HepG2 (cell line): ENCODE measurements around the gene FLYWCH1. TPM values are rescaled to one million over a fixed set of nuclear protein-coding genes. Genes with fewer than 3 reads are reported as not detected.

ENCODE experiments used
- CREB1 ChIP-seq, 2 experiments: fragments of 450-650 bp in 1 of 2; IDR thresholded peaks; 2 replicates each; pipeline ENCODE4 v1.6.1; 2016 to 2017; ENCODE audit warnings: control low read depth in 1 of 2, mild to moderate bottlenecking in 1 of 2, missing compliant biosample characterization in 1 of 2, missing genetic modification characterization in 1 of 2
- CREBL2 ChIP-seq: sonication (generic); formaldehyde crosslinking; IDR thresholded peaks from 2 replicates; pipeline ENCODE4 v1.8.1; 2023; ENCODE audit warnings: missing genetic modification reagents, mild to moderate bottlenecking, borderline replicate concordance
- CSRNP2 ChIP-seq: sonication (generic); formaldehyde crosslinking; conservative IDR thresholded peaks from 2 replicates; pipeline ENCODE4 v1.8.0; 2022; ENCODE audit warnings: low read depth, missing genetic modification reagents
- RORA ChIP-seq: sonication (generic); formaldehyde crosslinking; IDR thresholded peaks from 2 replicates; pipeline ENCODE4 v1.5.0; 2020; ENCODE audit warnings: mild to moderate bottlenecking, missing genetic modification reagents, moderate library complexity
- SAFB2 ChIP-seq: sonication (generic); formaldehyde crosslinking; IDR thresholded peaks from 2 replicates; pipeline ENCODE4 v1.5.1; 2020; ENCODE audit warnings: missing genetic modification reagents, low read depth, mild to moderate bottlenecking, borderline replicate concordance
- SP2 ChIP-seq: sonication (generic); formaldehyde crosslinking; IDR thresholded peaks from 2 replicates; pipeline ENCODE4 v1.5.1; 2020; ENCODE audit warnings: mild to moderate bottlenecking, missing genetic modification reagents
- THAP11 ChIP-seq: IDR thresholded peaks from 2 replicates; pipeline ENCODE4 v1.6.1; 2016; ENCODE audit warnings: missing biosample characterization, missing genetic modification reagents
- ZBTB26 ChIP-seq: IDR thresholded peaks from 2 replicates; pipeline ENCODE4 v1.6.1; 2016; ENCODE audit warnings: missing compliant biosample characterization, missing genetic modification reagents, borderline replicate concordance
- ZNF556 ChIP-seq: sonication (generic); formaldehyde crosslinking; IDR thresholded peaks from 2 replicates; pipeline ENCODE4 v1.4.0; 2020; ENCODE audit warnings: mild to moderate bottlenecking, missing genetic modification reagents, borderline replicate concordance
- ZNF557 ChIP-seq: sonication (generic); formaldehyde crosslinking; IDR thresholded peaks from 2 replicates; pipeline ENCODE4 v1.4.0; 2020; ENCODE audit warnings: missing genetic modification reagents
- polyA plus RNA-seq, 8 experiments: library from polyadenylated mRNA; depleted of rRNA in 3 of 8; stranded (reverse) in 7 of 8; unstranded in 1 of 8; fragments of >200 nt; fragmentation: Illumina TruSeq in 4 of 8; extraction: Trizol in 4 of 8; gene quantifications; 2 replicates each; pipeline versions ENCODE4 v1.2.1 to v1.2.3, GENCODE V29; 2011 to 2016; ENCODE audit warnings: low read depth in 4 of 8, missing spikeins in 1 of 8, mixed read lengths in 1 of 8; ENCODE audit not compliant: insufficient read depth in 1 of 8
- total RNA-seq, 5 experiments: library from RNA; depleted of rRNA; stranded (reverse); fragments of >200 nt; fragmentation: Illumina TruSeq; extraction: Trizol; gene quantifications; 2 replicates each; pipeline ENCODE4 v1.2.3, GENCODE V29; 2016; ENCODE audit warnings: low read depth in 1 of 5
- TF ChIP-seq, protein P1 (sequence below): sonication (generic); formaldehyde crosslinking; IDR thresholded peaks from 2 replicates; pipeline ENCODE4 v1.8.0; 2022; ENCODE audit warnings: mild to moderate bottlenecking, missing genetic modification reagents
- TF ChIP-seq, protein P2 (sequence below): IDR thresholded peaks from 2 replicates; pipeline ENCODE4 v1.6.1; 2016; ENCODE audit warnings: missing biosample characterization, missing genetic modification reagents, low read depth
- TF ChIP-seq, protein P3 (sequence below): sonication (generic); formaldehyde crosslinking; IDR thresholded peaks from 2 replicates; pipeline ENCODE4 v1.4.0; 2020; ENCODE audit warnings: missing genetic modification reagents, borderline replicate concordance
- TF ChIP-seq, protein P4 (sequence below): sonication (generic); formaldehyde crosslinking; IDR thresholded peaks from 2 replicates; pipeline ENCODE4 v1.5.1; 2020; ENCODE audit warnings: missing genetic modification reagents, mild to moderate bottlenecking, borderline replicate concordance
- TF ChIP-seq, protein P5 (sequence below): sonication (generic); formaldehyde crosslinking; IDR thresholded peaks from 2 replicates; pipeline ENCODE4 v1.5.0; 2020; ENCODE audit warnings: missing genetic modification reagents

FLYWCH1 gene
- total and polyA plus RNA-seq, 2 of the 13 experiments (the other 11 are each of a cell fraction or from before 2014, with no cell fraction given), result 7.3 to 12.4 TPM

DNA sequence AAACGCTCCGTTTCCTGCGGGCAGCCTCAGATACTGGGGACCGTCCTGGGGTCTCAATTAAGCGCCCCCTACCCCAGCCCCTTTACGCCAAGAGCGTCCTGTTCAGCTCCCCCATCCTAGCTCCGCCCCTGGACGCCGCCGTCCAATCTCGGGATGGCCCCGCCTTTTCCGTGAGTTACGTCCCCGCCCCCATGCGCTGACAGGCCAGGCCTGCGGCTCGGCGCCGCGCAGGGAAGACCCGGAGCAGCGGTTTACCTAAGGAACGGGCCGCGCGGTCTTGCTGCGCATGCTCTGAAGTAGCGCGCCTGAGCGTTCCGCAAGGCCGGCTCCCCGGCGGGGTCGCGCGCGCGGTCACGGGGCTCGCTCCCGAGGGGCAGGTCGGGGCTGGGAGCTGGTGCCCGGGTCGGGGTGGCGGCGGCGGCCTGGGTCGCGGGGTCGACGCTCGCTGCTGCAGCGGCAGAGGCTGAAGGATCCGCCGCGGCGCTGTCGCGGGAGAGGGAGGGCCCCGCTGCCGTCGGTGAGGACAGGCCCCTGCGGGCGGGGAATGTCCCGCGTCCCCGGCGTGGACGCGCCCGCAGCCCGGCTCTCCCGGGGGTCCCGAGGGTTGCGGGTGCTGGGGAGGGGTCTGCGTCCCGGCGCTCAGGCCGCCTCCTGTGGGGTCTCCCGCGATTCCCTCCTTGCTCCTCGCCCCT, at the start of gene FLYWCH1 (continued):
- TF ChIP-seq, protein P1, sequence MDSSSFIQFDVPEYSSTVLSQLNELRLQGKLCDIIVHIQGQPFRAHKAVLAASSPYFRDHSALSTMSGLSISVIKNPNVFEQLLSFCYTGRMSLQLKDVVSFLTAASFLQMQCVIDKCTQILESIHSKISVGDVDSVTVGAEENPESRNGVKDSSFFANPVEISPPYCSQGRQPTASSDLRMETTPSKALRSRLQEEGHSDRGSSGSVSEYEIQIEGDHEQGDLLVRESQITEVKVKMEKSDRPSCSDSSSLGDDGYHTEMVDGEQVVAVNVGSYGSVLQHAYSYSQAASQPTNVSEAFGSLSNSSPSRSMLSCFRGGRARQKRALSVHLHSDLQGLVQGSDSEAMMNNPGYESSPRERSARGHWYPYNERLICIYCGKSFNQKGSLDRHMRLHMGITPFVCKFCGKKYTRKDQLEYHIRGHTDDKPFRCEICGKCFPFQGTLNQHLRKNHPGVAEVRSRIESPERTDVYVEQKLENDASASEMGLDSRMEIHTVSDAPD, result no peak
- TF ChIP-seq SAFB2 (CRISPR knock-in tag), result no peak
- TF ChIP-seq CSRNP2 (CRISPR knock-in tag), result no peak
- TF ChIP-seq ZNF557 (CRISPR knock-in tag), result no peak
- TF ChIP-seq THAP11 (CRISPR knock-in tag), result peak; percentile 85
- TF ChIP-seq, protein P2, sequence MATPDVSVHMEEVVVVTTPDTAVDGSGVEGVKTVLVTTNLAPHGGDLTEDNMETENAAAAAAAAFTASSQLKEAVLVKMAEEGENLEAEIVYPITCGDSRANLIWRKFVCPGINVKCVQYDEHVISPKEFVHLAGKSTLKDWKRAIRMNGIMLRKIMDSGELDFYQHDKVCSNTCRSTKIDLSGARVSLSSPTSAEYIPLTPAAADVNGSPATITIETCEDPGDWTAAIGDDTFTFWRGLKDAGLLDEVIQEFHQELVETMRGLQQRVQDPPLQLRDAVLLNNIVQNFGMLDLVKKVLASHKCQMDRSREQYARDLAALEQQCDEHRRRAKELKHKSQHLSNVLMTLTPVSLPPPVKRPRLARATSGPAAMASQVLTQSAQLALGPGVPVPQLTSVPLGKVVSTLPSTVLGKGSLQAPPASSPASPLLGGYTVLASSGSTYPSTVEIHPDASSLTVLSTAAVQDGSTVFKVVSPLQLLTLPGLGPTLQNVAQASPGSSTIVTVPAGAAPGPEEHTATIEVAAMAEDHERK (CRISPR knock-in tag), result peak; percentile 72
- TF ChIP-seq, protein P3, sequence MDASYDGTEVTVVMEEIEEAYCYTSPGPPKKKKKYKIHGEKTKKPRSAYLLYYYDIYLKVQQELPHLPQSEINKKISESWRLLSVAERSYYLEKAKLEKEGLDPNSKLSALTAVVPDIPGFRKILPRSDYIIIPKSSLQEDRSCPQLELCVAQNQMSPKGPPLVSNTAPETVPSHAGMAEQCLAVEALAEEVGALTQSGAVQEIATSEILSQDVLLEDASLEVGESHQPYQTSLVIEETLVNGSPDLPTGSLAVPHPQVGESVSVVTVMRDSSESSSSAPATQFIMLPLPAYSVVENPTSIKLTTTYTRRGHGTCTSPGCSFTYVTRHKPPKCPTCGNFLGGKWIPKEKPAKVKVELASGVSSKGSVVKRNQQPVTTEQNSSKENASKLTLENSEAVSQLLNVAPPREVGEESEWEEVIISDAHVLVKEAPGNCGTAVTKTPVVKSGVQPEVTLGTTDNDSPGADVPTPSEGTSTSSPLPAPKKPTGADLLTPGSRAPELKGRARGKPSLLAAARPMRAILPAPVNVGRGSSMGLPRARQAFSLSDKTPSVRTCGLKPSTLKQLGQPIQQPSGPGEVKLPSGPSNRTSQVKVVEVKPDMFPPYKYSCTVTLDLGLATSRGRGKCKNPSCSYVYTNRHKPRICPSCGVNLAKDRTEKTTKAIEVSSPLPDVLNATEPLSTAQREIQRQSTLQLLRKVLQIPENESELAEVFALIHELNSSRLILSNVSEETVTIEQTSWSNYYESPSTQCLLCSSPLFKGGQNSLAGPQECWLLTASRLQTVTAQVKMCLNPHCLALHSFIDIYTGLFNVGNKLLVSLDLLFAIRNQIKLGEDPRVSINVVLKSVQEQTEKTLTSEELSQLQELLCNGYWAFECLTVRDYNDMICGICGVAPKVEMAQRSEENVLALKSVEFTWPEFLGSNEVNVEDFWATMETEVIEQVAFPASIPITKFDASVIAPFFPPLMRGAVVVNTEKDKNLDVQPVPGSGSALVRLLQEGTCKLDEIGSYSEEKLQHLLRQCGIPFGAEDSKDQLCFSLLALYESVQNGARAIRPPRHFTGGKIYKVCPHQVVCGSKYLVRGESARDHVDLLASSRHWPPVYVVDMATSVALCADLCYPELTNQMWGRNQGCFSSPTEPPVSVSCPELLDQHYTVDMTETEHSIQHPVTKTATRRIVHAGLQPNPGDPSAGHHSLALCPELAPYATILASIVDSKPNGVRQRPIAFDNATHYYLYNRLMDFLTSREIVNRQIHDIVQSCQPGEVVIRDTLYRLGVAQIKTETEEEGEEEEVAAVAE, result no peak
- peak; percentile 78; the same call in 1 of the 2 replicates for TF ChIP-seq ZNF556
- peak; percentile 76 for TF ChIP-seq SP2 (CRISPR knock-in tag)
- TF ChIP-seq, protein P4, sequence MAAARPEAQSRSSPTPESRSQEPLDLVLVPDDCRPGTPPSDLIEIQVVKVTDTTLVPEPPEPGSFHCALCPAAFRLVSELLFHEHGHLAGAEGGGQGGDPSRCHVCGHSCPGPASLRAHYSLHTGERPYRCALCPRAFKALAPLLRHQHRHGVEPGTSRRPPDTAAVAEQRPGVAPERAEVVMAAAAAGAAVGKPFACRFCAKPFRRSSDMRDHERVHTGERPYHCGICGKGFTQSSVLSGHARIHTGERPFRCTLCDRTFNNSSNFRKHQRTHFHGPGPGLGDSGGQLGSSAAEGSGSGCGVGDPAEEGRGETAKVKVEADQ (CRISPR knock-in tag), result no peak
- TF ChIP-seq CREB1 (IDR thresholded peaks at IDR 0.05), result peak; percentile 74
- no peak for TF ChIP-seq CREB1 (CRISPR knock-in tag; IDR thresholded peaks at IDR 0.05)
- TF ChIP-seq CREBL2 (CRISPR knock-in tag), result no peak
- TF ChIP-seq RORA (CRISPR knock-in tag), result no peak
- TF ChIP-seq ZBTB26 (CRISPR knock-in tag), result no peak
- TF ChIP-seq, protein P5, sequence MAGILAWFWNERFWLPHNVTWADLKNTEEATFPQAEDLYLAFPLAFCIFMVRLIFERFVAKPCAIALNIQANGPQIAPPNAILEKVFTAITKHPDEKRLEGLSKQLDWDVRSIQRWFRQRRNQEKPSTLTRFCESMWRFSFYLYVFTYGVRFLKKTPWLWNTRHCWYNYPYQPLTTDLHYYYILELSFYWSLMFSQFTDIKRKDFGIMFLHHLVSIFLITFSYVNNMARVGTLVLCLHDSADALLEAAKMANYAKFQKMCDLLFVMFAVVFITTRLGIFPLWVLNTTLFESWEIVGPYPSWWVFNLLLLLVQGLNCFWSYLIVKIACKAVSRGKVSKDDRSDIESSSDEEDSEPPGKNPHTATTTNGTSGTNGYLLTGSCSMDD (CRISPR knock-in tag), result no peak
